HepG2 (cell line): Measurements from ENCODE around the gene ELOVL5. TPM values are rescaled to one million over a fixed set of nuclear protein-coding genes. Genes with fewer than 3 reads are reported as not detected.

Source experiments
- CEBPZ ChIP-seq: IDR thresholded peaks from 2 replicates; pipeline ENCODE4 v1.6.1; 2012; ENCODE audit warnings: low read length, improper control_type of control experiment
- ELF1 ChIP-seq: sonication (generic); formaldehyde crosslinking; IDR thresholded peaks from 2 replicates; pipeline ENCODE4 v1.4.0; 2020; ENCODE audit warnings: missing genetic modification reagents
- FOXA1 ChIP-seq, 2 experiments: fragments of 450-650 bp in 1 of 2; sonication (generic) in 1 of 2; formaldehyde crosslinking in 1 of 2; IDR thresholded peaks; 2 replicates each; pipeline versions ENCODE4 v1.4.0 to v1.6.1; 2016 to 2020; ENCODE audit warnings: missing genetic modification reagents in 1 of 2
- KLF15 ChIP-seq: sonication (generic); formaldehyde crosslinking; IDR thresholded peaks from 2 replicates; pipeline ENCODE4 v1.8.1; 2023; ENCODE audit warnings: borderline replicate concordance, mild to moderate bottlenecking, inconsistent platforms, missing genetic modification reagents, mixed read lengths
- MED1 ChIP-seq: sonication (generic); formaldehyde crosslinking; IDR thresholded peaks from 2 replicates; pipeline ENCODE4 v1.4.0; 2020; ENCODE audit warnings: missing genetic modification reagents
- PPARG ChIP-seq: conservative IDR thresholded peaks from 2 replicates; pipeline ENCODE4 v1.6.1; 2016; ENCODE audit warnings: missing biosample characterization, missing genetic modification reagents
- PRPF4 ChIP-seq: fragments of 200-400 bp; formaldehyde crosslinking; IDR thresholded peaks from 2 replicates; pipeline ENCODE4 v1.6.1; 2016; ENCODE audit warnings: low read length, low read depth; ENCODE audit not compliant: poor library complexity, severe bottlenecking
- RFX5 ChIP-seq: IDR thresholded peaks from 2 replicates; pipeline ENCODE4 v1.6.1; 2011; ENCODE audit warnings: low read depth, low read length, improper control_type of control experiment
- TEAD3 ChIP-seq: optimal IDR thresholded peaks from 2 replicates; pipeline ENCODE3; 2016; ENCODE audit warnings: borderline replicate concordance
- THRA ChIP-seq: sonication (generic); formaldehyde crosslinking; IDR thresholded peaks from 2 replicates; pipeline ENCODE4 v1.4.0; 2020; ENCODE audit warnings: missing genetic modification reagents, borderline replicate concordance
- ZC3H13 ChIP-seq: sonication (generic); formaldehyde crosslinking; IDR thresholded peaks from 2 replicates; pipeline ENCODE4 v1.8.1; 2023; ENCODE audit warnings: mild to moderate bottlenecking, missing genetic modification reagents, moderate library complexity
- ZFAT ChIP-seq: sonication (generic); formaldehyde crosslinking; conservative IDR thresholded peaks from 2 replicates; pipeline ENCODE4 v1.8.1; 2023; ENCODE audit warnings: missing genetic modification reagents, inconsistent platforms
- ZFP82 ChIP-seq: sonication (generic); formaldehyde crosslinking; IDR thresholded peaks from 2 replicates; pipeline ENCODE4 v1.5.1; 2020; ENCODE audit warnings: mild to moderate bottlenecking, missing genetic modification reagents, borderline replicate concordance
- ZIK1 ChIP-seq: sonication (generic); formaldehyde crosslinking; IDR thresholded peaks from 2 replicates; pipeline ENCODE4 v1.5.0; 2020; ENCODE audit warnings: mild to moderate bottlenecking, low read depth, missing genetic modification reagents, borderline replicate concordance
- ZNF121 ChIP-seq: sonication (generic); formaldehyde crosslinking; IDR thresholded peaks from 2 replicates; pipeline ENCODE4 v1.5.0; 2020; ENCODE audit warnings: mild to moderate bottlenecking, missing genetic modification reagents
- ZNF558 ChIP-seq: sonication (generic); formaldehyde crosslinking; IDR thresholded peaks from 2 replicates; pipeline ENCODE4 v1.9.0; 2022; ENCODE audit warnings: mild to moderate bottlenecking, missing genetic modification reagents, borderline replicate concordance
- ZNF660 ChIP-seq: sonication (generic); formaldehyde crosslinking; IDR thresholded peaks from 2 replicates; pipeline ENCODE4 v1.5.1; 2020; ENCODE audit warnings: mild to moderate bottlenecking, low read depth, missing genetic modification reagents, borderline replicate concordance
- ZNF816 ChIP-seq: sonication (generic); formaldehyde crosslinking; IDR thresholded peaks from 2 replicates; pipeline ENCODE4 v1.8.0; 2022; ENCODE audit warnings: missing genetic modification reagents, mild to moderate bottlenecking, borderline replicate concordance
- polyA plus RNA-seq, 8 experiments: library from polyadenylated mRNA; depleted of rRNA in 3 of 8; stranded (reverse) in 7 of 8; unstranded in 1 of 8; fragments of >200 nt; fragmentation: Illumina TruSeq in 4 of 8; extraction: Trizol in 4 of 8; gene quantifications; 2 replicates each; pipeline versions ENCODE4 v1.2.1 to v1.2.3, GENCODE V29; 2011 to 2016; ENCODE audit warnings: low read depth in 4 of 8, missing spikeins in 1 of 8, mixed read lengths in 1 of 8; ENCODE audit not compliant: insufficient read depth in 1 of 8
- total RNA-seq, 5 experiments: library from RNA; depleted of rRNA; stranded (reverse); fragments of >200 nt; fragmentation: Illumina TruSeq; extraction: Trizol; gene quantifications; 2 replicates each; pipeline ENCODE4 v1.2.3, GENCODE V29; 2016; ENCODE audit warnings: low read depth in 1 of 5
- TF ChIP-seq, protein P1 (sequence below): sonication (generic); formaldehyde crosslinking; IDR thresholded peaks from 2 replicates; pipeline ENCODE4 v1.8.0; 2022; ENCODE audit warnings: mild to moderate bottlenecking, missing genetic modification reagents; ENCODE audit not compliant: insufficient replicate concordance

The ELOVL5 gene
- total and polyA plus RNA-seq, 2 of the 13 experiments (the other 11 are each of a cell fraction or from before 2014, with no cell fraction given), result 50.1 to 72.4 TPM

DNA sequence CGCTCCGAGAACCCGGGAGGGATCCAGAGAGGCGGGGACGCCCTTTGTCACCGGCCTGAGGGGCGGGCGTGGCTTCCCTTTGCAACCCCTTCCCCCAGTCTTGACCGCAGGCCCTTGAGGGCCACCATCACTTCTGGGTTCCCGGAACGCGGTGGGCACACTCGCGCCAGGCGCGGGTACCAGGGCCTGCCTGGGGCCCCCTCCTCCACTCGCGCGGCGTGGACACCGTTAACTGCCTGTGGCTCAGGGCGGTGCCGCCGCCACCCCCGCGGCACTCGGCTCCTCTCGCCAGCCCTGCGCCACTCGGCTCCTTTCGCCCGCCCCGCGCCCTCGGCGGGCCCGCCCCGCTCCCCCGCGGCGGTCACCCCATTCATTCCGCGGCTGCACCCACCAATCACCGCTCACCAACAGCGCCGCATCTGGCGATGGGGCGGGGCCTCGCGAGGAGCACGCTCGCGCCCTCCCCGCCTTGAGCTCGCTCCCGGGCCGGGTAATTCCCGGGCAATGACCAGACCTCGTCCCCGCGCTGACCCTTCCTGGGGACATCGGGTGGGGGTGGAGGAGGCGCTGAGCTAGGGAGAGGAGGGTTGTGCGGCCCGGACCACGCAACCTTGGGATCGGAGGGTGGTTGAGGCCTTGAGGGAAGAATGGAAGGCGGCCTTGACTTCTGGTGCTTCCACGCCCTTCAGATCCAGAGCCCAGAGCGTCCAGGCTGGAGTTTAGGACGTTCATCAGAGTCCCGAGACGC is 10.5 kb upstream of the ELOVL5 start (continued):
- peak; percentile 47; the same call in 1 of the 2 replicates for TF ChIP-seq ELF1 (CRISPR knock-in tag)
- no peak for TF ChIP-seq CEBPZ
- TF ChIP-seq RFX5, result 0 out of 2 replicates have a peak, but pooled peaks have one; percentile 50
- TF ChIP-seq FOXA1 (IDR thresholded peaks at IDR 0.05), result no peak
- peak; percentile 49; the same call in 1 of the 2 replicates for TF ChIP-seq FOXA1 (CRISPR knock-in tag; IDR thresholded peaks at IDR 0.05)
- peak; percentile 82 for TF ChIP-seq TEAD3
- TF ChIP-seq ZNF660 (CRISPR knock-in tag), result no peak
- peak; percentile 99 for TF ChIP-seq ZNF816
- peak; percentile 94 for TF ChIP-seq MED1
- TF ChIP-seq ZFP82 (CRISPR knock-in tag), result peak; percentile 99
- TF ChIP-seq ZNF558, result no peak; the same call in 1 of the 2 replicates
- peak; percentile 100 for TF ChIP-seq THRA
- no peak; the same call in 1 of the 2 replicates for TF ChIP-seq ZC3H13 (CRISPR knock-in tag)
- no peak for TF ChIP-seq KLF15
- TF ChIP-seq, protein P1, sequence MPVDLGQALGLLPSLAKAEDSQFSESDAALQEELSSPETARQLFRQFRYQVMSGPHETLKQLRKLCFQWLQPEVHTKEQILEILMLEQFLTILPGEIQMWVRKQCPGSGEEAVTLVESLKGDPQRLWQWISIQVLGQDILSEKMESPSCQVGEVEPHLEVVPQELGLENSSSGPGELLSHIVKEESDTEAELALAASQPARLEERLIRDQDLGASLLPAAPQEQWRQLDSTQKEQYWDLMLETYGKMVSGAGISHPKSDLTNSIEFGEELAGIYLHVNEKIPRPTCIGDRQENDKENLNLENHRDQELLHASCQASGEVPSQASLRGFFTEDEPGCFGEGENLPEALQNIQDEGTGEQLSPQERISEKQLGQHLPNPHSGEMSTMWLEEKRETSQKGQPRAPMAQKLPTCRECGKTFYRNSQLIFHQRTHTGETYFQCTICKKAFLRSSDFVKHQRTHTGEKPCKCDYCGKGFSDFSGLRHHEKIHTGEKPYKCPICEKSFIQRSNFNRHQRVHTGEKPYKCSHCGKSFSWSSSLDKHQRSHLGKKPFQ (CRISPR knock-in tag), result no peak
- TF ChIP-seq PRPF4, result no peak
- TF ChIP-seq ZIK1 (CRISPR knock-in tag), result peak; percentile 68; the same call in 1 of the 2 replicates
- no peak for TF ChIP-seq PPARG (CRISPR knock-in tag)
- peak; percentile 5; the same call in 1 of the 2 replicates for TF ChIP-seq ZNF121 (CRISPR knock-in tag)
- no peak; the same call in 1 of the 2 replicates for TF ChIP-seq ZFAT (CRISPR knock-in tag)
